ENCODE results near the gene CACNA2D4. TPM values are rescaled to one million over a fixed set of nuclear protein-coding genes. Genes with fewer than 3 reads are reported as not detected.

The CACNA2D4 gene
- total RNA-seq, 4 donors from 2014 or later: 10.1 to 16.2 (median 11.4) TPM

- Histone ChIP-seq H3K4me3 (no peak overlapping the region), H3K36me3 (no peaks in the 10 kb centered on the region), H3K9me3 (peaks cover 0 to 6% (median 0%) of the 10 kb centered on the region in 4 donors), H3K27me3 (no peaks in the 10 kb centered on the region), H3K4me1 (no peaks in the 10 kb centered on the region), H3K27ac (no peak overlapping the region)
- TF ChIP-seq EP300 (IDR thresholded peaks at IDR 0.05) (no peak), POLR2A (IDR thresholded peaks at IDR 0.05) (no peak)
- TF ChIP-seq, protein P1, sequence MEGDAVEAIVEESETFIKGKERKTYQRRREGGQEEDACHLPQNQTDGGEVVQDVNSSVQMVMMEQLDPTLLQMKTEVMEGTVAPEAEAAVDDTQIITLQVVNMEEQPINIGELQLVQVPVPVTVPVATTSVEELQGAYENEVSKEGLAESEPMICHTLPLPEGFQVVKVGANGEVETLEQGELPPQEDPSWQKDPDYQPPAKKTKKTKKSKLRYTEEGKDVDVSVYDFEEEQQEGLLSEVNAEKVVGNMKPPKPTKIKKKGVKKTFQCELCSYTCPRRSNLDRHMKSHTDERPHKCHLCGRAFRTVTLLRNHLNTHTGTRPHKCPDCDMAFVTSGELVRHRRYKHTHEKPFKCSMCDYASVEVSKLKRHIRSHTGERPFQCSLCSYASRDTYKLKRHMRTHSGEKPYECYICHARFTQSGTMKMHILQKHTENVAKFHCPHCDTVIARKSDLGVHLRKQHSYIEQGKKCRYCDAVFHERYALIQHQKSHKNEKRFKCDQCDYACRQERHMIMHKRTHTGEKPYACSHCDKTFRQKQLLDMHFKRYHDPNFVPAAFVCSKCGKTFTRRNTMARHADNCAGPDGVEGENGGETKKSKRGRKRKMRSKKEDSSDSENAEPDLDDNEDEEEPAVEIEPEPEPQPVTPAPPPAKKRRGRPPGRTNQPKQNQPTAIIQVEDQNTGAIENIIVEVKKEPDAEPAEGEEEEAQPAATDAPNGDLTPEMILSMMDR (IDR thresholded peaks at IDR 0.05): no peak
- peak in 1 of 2 donors; percentile 2 for DNase-seq (ENCODE audit: low spot score in 2 of 2)
- WGBS, 2 donors: 61 to 67% methylated on average over 12 of the region's 12 CpGs
These were observed 4.9 kb downstream of the CACNA2D4 start for GRCh38 chr12:1913377-1914113.

GRCh38 chr12:1912580-1913376 is 5.7 kb downstream of the CACNA2D4 start:
- Histone ChIP-seq H3K27ac (no peak overlapping the region), H3K27me3 (peaks cover 0 to 6% of the 10 kb centered on the region in 2 donors), H3K9me3 (peaks cover 0 to 6% (median 0%) of the 10 kb centered on the region in 4 donors), H3K36me3 (no peaks in the 10 kb centered on the region), H3K4me3 (no peak overlapping the region), H3K4me1 (peaks cover 0 to 4% (median 0%) of the 10 kb centered on the region in 4 donors)
- TF ChIP-seq POLR2A (IDR thresholded peaks at IDR 0.05) (no peak), EP300 (IDR thresholded peaks at IDR 0.05) (no peak)
- peak in 1 of 2 donors; percentile 2 for DNase-seq (ENCODE audit: low spot score in 2 of 2)
- 66 to 72% methylated on average over 18 of the region's 18 CpGs for WGBS, 2 donors

DNA sequence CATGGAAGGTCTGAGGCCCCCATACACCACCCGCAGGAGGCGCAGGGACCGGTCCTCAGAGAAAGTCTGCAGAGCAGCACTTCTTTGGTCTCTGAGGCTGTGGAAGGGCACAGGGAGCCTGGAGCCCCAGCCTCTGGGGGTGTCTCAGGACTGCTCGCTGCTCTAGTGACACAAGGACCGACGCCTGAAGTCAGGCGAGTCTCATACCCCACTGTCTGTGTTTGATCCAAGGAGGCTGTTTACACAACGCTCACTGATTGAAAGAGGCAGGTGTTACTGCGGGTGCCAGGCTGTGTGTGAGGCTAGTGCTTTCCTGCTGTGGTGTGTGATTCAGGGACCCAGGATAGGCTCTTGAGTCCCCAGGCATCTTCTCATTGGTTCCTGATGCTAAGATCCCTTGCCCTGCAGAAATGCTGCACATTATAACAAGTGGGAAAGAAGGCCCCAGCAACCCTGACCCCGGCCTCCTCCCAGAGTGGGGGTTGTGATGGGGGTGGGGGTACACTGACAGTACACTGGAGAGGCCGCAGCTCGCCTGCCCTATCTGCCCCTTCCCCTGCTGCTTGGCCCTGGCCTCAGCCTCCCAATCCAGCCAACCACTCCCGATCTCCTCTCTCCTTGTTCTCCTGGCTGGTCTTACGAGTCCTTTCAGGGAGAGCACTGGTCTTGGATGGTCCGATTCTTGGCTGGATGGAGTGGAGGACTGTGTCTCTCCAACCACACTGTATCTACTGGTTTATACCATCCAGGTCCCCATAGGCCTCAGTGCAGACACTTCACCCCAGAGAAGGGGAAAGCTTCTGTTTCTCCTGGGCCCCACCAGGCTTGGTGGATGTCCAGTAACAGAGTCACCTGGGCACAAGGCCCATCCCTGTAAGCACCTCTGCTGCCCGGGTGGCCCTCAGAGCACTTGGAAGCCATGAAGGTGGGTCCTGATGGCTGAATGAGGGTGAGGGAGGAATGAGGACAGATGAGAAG is 6.6 kb downstream of the CACNA2D4 start:
- Histone ChIP-seq H3K36me3 (no peaks in the 10 kb centered on the region), H3K9me3 (peaks cover 0 to 15% (median 0%) of the 10 kb centered on the region in 4 donors), H3K27ac (no peak overlapping the region), H3K4me3 (no peak overlapping the region), H3K27me3 (peaks cover 0 to 6% of the 10 kb centered on the region in 2 donors), H3K4me1 (peaks cover 0 to 6% (median 0%) of the 10 kb centered on the region in 4 donors)
- 86 to 89% methylated on average over 15 to 16 of the region's 16 CpGs for WGBS, 2 donors
- TF ChIP-seq EP300 (IDR thresholded peaks at IDR 0.05) (no peak), POLR2A (IDR thresholded peaks at IDR 0.05) (no peak)
- TF ChIP-seq, protein P1 (IDR thresholded peaks at IDR 0.05): no peak
- DNase-seq (ENCODE audit: low spot score in 2 of 2): no peak

DNA sequence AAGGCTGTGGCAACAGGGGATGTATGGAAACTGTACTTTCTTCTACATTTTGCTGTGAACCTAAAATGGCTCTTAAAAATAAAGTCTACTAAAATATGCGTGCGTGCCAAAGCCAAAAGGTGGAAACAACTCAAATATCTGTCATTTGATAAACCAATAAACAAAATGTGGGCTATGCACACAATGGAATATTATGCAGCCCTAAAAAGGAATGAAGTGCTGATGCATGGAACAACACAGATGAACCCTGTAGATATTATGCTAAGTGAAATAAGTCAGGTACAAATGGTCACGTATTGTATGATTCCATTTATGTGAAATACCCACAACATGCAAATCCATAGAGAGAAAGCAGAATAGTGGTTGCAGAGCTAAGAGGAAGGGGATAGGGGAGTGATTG is 8.0 kb downstream of the CACNA2D4 start:
- TF ChIP-seq, protein P1 (IDR thresholded peaks at IDR 0.05): no peak
- no peak for TF ChIP-seq POLR2A (IDR thresholded peaks at IDR 0.05)
- no peak for TF ChIP-seq EP300 (IDR thresholded peaks at IDR 0.05)
- no peak for DNase-seq (ENCODE audit: low spot score in 2 of 2)
- 92 to 97% methylated on average over 3 of the region's 3 CpGs for WGBS, 2 donors
- H3K9me3 ChIP-seq: peaks cover 0 to 29% (median 2%) of the 10 kb centered on the region in 4 donors
- H3K4me1 ChIP-seq: peaks cover 0 to 6% (median 0%) of the 10 kb centered on the region in 4 donors
- no peaks in the 10 kb centered on the region for H3K36me3 ChIP-seq
- H3K27ac ChIP-seq: no peak overlapping the region
- H3K4me3 ChIP-seq: no peak overlapping the region
- H3K27me3 ChIP-seq: peaks cover 0 to 6% of the 10 kb centered on the region in 2 donors

- TF ChIP-seq EP300 (IDR thresholded peaks at IDR 0.05) (no peak), POLR2A (IDR thresholded peaks at IDR 0.05) (no peak)
- TF ChIP-seq, protein P1 (IDR thresholded peaks at IDR 0.05): no peak
- Histone ChIP-seq H3K9me3 (peaks cover 0 to 46% (median 11%) of the 10 kb centered on the region in 4 donors), H3K4me1 (peaks cover 0 to 6% (median 0%) of the 10 kb centered on the region in 4 donors), H3K27ac (no peak overlapping the region), H3K27me3 (peaks cover 0 to 6% of the 10 kb centered on the region in 2 donors), H3K4me3 (no peak overlapping the region), H3K36me3 (no peaks in the 10 kb centered on the region)
- WGBS, 2 donors: 93 to 96% methylated on average over 19 to 26 of the region's 26 CpGs
- no peak for DNase-seq (ENCODE audit: low spot score in 2 of 2)
These were observed 9.7 kb downstream of the CACNA2D4 start for GRCh38 chr12:1908758-1909157.
